K562 (cell line): ENCODE results near the gene KNCN. TPM values are rescaled to one million over a fixed set of nuclear protein-coding genes. Genes with fewer than 3 reads are reported as not detected.
A peak's percentile ranks its signal among the peaks of the same experiment; 100 is the strongest.

Experiments
- ATAC-seq: fragments of 200-7000 bp; cut with Tn5 transposase; 3 replicates; pipeline ENCODE4 v1.9.1; 2020; ENCODE audit warnings: moderate library complexity
- BruUV-seq: library from RNA; stranded (reverse); fragments of 400-500 nt; replicated peaks from 2 replicates; lab custom pipeline; 2021; lab: Mats Ljungman, UMichigan
- CTCF ChIA-PET: fragments of 300-600 bp; formaldehyde crosslinking; extraction: SDS; loops from one replicate; lab custom pipeline; 2021; ENCODE audit warnings: low intra/inter-chr PET ratio; lab: Yijun Ruan, JAX
- POLR2A ChIA-PET: fragments of 300-600, 350-650 bp; sonication (Branson Sonifier 250); formaldehyde crosslinking; extraction: SDS; loops from one replicate; lab custom pipeline; 2021; ENCODE audit warnings: antibody characterized with exemption, inconsistent platforms; lab: Yijun Ruan, JAX
- DNase-seq, 4 experiments: peaks; one replicate each; pipeline versions ENCODE4 v3.0.0 to v3.0.0-alpha.2; 2011 to 2018; ENCODE audit warnings: low spot score in 3 of 4, mixed read lengths in 3 of 4; ENCODE audit errors: extremely low read depth in 1 of 4
- FAIRE-seq: peaks from 2 replicates; lab custom pipeline; 2011; peaks lifted over from hg19 to GRCh38; lab: Jason Lieb, UNC
- H2AFZ ChIP-seq: 2 replicates; pipeline ENCODE4 v1.6.0; 2011; ENCODE audit warnings: low read depth, low read length, control low read depth, inconsistent platforms
- H3K27ac ChIP-seq: fragments of 200-600 bp; 3 replicates; pipeline ENCODE4 v1.8.0; 2011; ENCODE audit warnings: low read depth, mild to moderate bottlenecking, control low read depth, inconsistent platforms, low read length, moderate library complexity, mixed read lengths; ENCODE audit errors: extremely low read depth
- H3K27me3 ChIP-seq, 2 experiments: fragments of 300-600 bp in 1 of 2; 2 replicates in 1 of 2; 3 replicates in 1 of 2; pipeline versions ENCODE4 v1.6.0 to v1.8.0; 2011; ENCODE audit warnings: inconsistent platforms in 2 of 2, low read length in 2 of 2, mild to moderate bottlenecking in 1 of 2, mixed read lengths in 1 of 2, moderate library complexity in 1 of 2; ENCODE audit not compliant: control insufficient read depth in 2 of 2, insufficient read depth in 2 of 2
- H3K36me3 ChIP-seq: fragments of 300-600 bp; 3 replicates; pipeline ENCODE4 v1.8.0; 2011; ENCODE audit warnings: mild to moderate bottlenecking, low read length, inconsistent platforms; ENCODE audit not compliant: control insufficient read depth, insufficient read depth
- H3K4me1 ChIP-seq, 2 experiments: fragments of 200-600 bp in 1 of 2; replicated peaks in 1 of 2; 2 replicates in 1 of 2; 3 replicates in 1 of 2; pipeline versions ENCODE4 v1.5.1 to v1.8.0; 2011; ENCODE audit warnings: inconsistent platforms in 2 of 2, low read length in 2 of 2, mild to moderate bottlenecking in 1 of 2, mixed read lengths in 1 of 2, moderate library complexity in 1 of 2; ENCODE audit not compliant: control insufficient read depth in 2 of 2, insufficient read depth in 2 of 2
- H3K4me2 ChIP-seq: 2 replicates; pipeline ENCODE4 v1.6.1; 2011; ENCODE audit warnings: low read length, control low read depth, inconsistent platforms, mixed read lengths; ENCODE audit not compliant: insufficient read depth
- H3K4me3 ChIP-seq: fragments of 200-600 bp; sonication (generic), shearing (Covaris generic); 2 replicates; pipeline ENCODE4 v1.5.1; 2016; ENCODE audit warnings: control low read depth, inconsistent platforms
- H3K79me2 ChIP-seq: fragments of 200-600 bp; 3 replicates; pipeline ENCODE4 v1.8.0; 2011; ENCODE audit warnings: low read length, inconsistent platforms; ENCODE audit not compliant: control insufficient read depth, insufficient read depth
- H3K9ac ChIP-seq, 2 experiments: 2 replicates each; pipeline versions ENCODE4 v1.6.0 to v1.6.1; 2011; ENCODE audit warnings: low read depth in 2 of 2, low read length in 2 of 2, control low read depth in 1 of 2, inconsistent platforms in 1 of 2, mild to moderate bottlenecking in 1 of 2, mixed read lengths in 1 of 2; ENCODE audit not compliant: insufficient read depth in 1 of 2
- H3K9me1 ChIP-seq: one replicate; pipeline ENCODE4 v1.6.0; 2011; ENCODE audit warnings: inconsistent platforms, mild to moderate bottlenecking, low read length, moderate library complexity; ENCODE audit not compliant: control insufficient read depth, insufficient read depth
- H3K9me3 ChIP-seq: replicated peaks from 2 replicates; pipeline ENCODE4 v1.5.1; 2011; ENCODE audit warnings: low read depth, low read length, inconsistent platforms; ENCODE audit not compliant: control insufficient read depth, insufficient read depth
- H4K20me1 ChIP-seq: replicated peaks from 2 replicates; pipeline ENCODE4 v1.6.1; 2011; ENCODE audit warnings: low read length, inconsistent platforms, mixed read lengths; ENCODE audit not compliant: control insufficient read depth, insufficient read depth
- IRF2 ChIP-seq: sonication (generic); formaldehyde crosslinking; IDR thresholded peaks from 2 replicates; pipeline ENCODE4 v1.8.1; 2022; ENCODE audit warnings: mild to moderate bottlenecking, missing genetic modification reagents
- SPI1 ChIP-seq: IDR thresholded peaks from 2 replicates; pipeline ENCODE4 v1.6.1; 2011; ENCODE audit warnings: low read depth, low read length, control low read depth, borderline replicate concordance
- TRIM28 ChIP-seq: fragments of 450-650 bp; IDR thresholded peaks from 2 replicates; pipeline ENCODE4 v1.6.1; 2017
- ZKSCAN3 ChIP-seq: fragments of 250-450 bp; sonication (Bioruptor Pico); IDR thresholded peaks from 2 replicates; pipeline ENCODE4 v1.4.0; 2020
- WGBS: fragments of 100-300 bp; shearing (Covaris generic); methylation state at CpG from one replicate; pipeline ENCODE4 v1.1.6; 2016; ENCODE audit warnings: low coverage, mixed read lengths; ENCODE audit not compliant: insufficient coverage; ENCODE audit errors: missing lambda C conversion rate; 5-methylcytosine and 5-hydroxymethylcytosine counted together
- in situ Hi-C: fragments of 300-500 bp; cut with MboI; formaldehyde crosslinking; loops from 4 replicates; pipeline ENCODE4 v1.15.0; 2018; ENCODE audit warnings: inconsistent platforms, mixed read lengths
- intact Hi-C: fragments of 100-400 bp; cut with micrococcal nuclease; formaldehyde crosslinking; loops from 2 replicates; pipeline ENCODE4 v1.14.2; 2022
- polyA plus RNA-seq, 8 experiments: library from polyadenylated mRNA; depleted of rRNA in 4 of 8; stranded (reverse) in 5 of 8; unstranded in 3 of 8; fragments of >200 nt; fragmentation: Nextera tagmentation in 2 of 8; fragmentation: Illumina TruSeq in 1 of 8; extraction: Ambion mirVana in 2 of 8; extraction: Trizol in 1 of 8; gene quantifications; 2 replicates each; pipeline versions ENCODE4 v1.2.1 to v1.2.3, GENCODE V29; 2011 to 2014; ENCODE audit warnings: inconsistent platforms in 1 of 8, missing spikeins in 1 of 8
- total RNA-seq, 7 experiments: library from RNA; depleted of rRNA in 6 of 7; stranded (reverse); fragments of >200 nt in 6 of 7; fragmentation: Illumina TruSeq in 2 of 7; extraction: Trizol in 2 of 7; gene quantifications; 2 replicates each; pipeline versions ENCODE4 v1.2.1 to v1.2.3, GENCODE V29; 2011 to 2021; ENCODE audit warnings: low replicate concordance in 1 of 7

KNCN gene
- total and polyA plus RNA-seq, 9 of the 15 experiments (the other 6 are each of a cell fraction or from before 2014, with no cell fraction given) = not detected

GRCh38 chr1:46594063-46594462 lies 42.6 kb upstream of the KNCN start:
- ChIA-PET POLR2A (interaction anchor here (0.7 to 1.3 kb wide), 3 partner anchors 10 to 718 kb away, joined by 3 to 4 read pairs (median 3); partner anchors contain the start of gene MKNK1), CTCF (no interaction called here)
- no peak for TF ChIP-seq ZKSCAN3 (CRISPR knock-in tag)
- TF ChIP-seq TRIM28 = no peak
- Histone ChIP-seq H3K36me3 (peaks cover 46% of the 10 kb centered on the region; the same call in 2 of the 3 replicates), H3K4me1 (peaks cover 11% of the 10 kb centered on the region in 2 experiments; a peak in 4 of 5 replicates), H4K20me1 (no peaks in the 10 kb centered on the region), H3K9me1 (no peaks in the 10 kb centered on the region), H3K79me2 (peaks cover 2% of the 10 kb centered on the region; the same call in 1 of the 3 replicates), H3K9ac (no peak overlapping the region), H3K4me3 (no peak overlapping the region), H3K27ac (no peak overlapping the region), H3K27me3 (no peaks in the 10 kb centered on the region), H3K9me3 (no peaks in the 10 kb centered on the region), H3K4me2 (no peak overlapping the region), H2AFZ (no peak overlapping the region)
- DNase-seq = no peak
- BruUV-seq = no TSS peak
- WGBS = 89% methylated on average over 5 of the region's 5 CpGs
- in situ Hi-C loops = no loop called here
- no peak for FAIRE-seq
- no peak for ATAC-seq
- intact Hi-C loops = no loop called here

GRCh38 chr1:46592823-46593222 lies 41.4 kb upstream of the KNCN start:
- Histone ChIP-seq H3K9me1 (no peaks in the 10 kb centered on the region), H4K20me1 (no peaks in the 10 kb centered on the region), H3K27me3 (no peaks in the 10 kb centered on the region), H3K4me2 (no peak overlapping the region), H3K27ac (no peak overlapping the region), H3K9ac (no peak overlapping the region; a peak in 1 of 4 replicates), H3K9me3 (no peaks in the 10 kb centered on the region), H3K4me3 (no peak overlapping the region), H2AFZ (no peak overlapping the region), H3K4me1 (peaks cover 11% of the 10 kb centered on the region in 2 experiments; a peak in 4 of 5 replicates), H3K79me2 (no peaks in the 10 kb centered on the region), H3K36me3 (peaks cover 47% of the 10 kb centered on the region; the same call in 2 of the 3 replicates)
- intact Hi-C loops (no loop called here), in situ Hi-C loops (no loop called here)
- 0 out of 2 replicates have a peak, but pooled peaks have one; percentile 1 for TF ChIP-seq SPI1
- TF ChIP-seq IRF2 = no peak
- POLR2A ChIA-PET = interaction anchor here (0.6 to 1.2 kb wide), 2 partner anchors 27 to 31 kb away, joined by 3 read pairs; no protein-coding TSS in a partner anchor
- BruUV-seq = no TSS peak
- no peak for ATAC-seq
- DNase-seq = no peak
- FAIRE-seq = no peak
- 84% methylated on average over 4 of the region's 4 CpGs for WGBS
- CTCF ChIA-PET = no interaction called here
